Nephron progenitor cell (in vitro differentiated cells): ENCODE measurements around the gene SARS2.

Experiments used
- DNase-seq: peaks from one replicate; pipeline ENCODE4 v3.0.0; 2021
- H3K27ac Mint-ChIP-seq: 2 replicates; pipeline ENCODE4 v1.8.0; 2021; ENCODE audit warnings: mild to moderate bottlenecking, moderate library complexity, mixed read lengths
- H3K27me3 Mint-ChIP-seq: 2 replicates; pipeline ENCODE4 v1.8.0; 2021; ENCODE audit warnings: mild to moderate bottlenecking, low read depth, mixed read lengths; ENCODE audit not compliant: poor library complexity
- H3K36me3 Mint-ChIP-seq: 2 replicates; pipeline ENCODE4 v1.8.0; 2021; ENCODE audit warnings: low read depth, mixed read lengths
- H3K4me1 Mint-ChIP-seq: 2 replicates; pipeline ENCODE4 v1.8.0; 2021; ENCODE audit warnings: mixed read lengths
- H3K4me3 Mint-ChIP-seq: 2 replicates; pipeline ENCODE4 v1.8.0; 2021; ENCODE audit warnings: mild to moderate bottlenecking, moderate library complexity, mixed read lengths
- H3K9me3 Mint-ChIP-seq: 2 replicates; pipeline ENCODE4 v1.8.0; 2021; ENCODE audit warnings: mild to moderate bottlenecking, moderate library complexity, mixed read lengths
- CTCF ChIP-seq: fragments of 200-600 bp; sonication (generic); IDR thresholded peaks from 2 replicates; pipeline ENCODE4 v1.5.0; 2021; ENCODE audit warnings: antibody characterized with exemption

Gene SARS2

GRCh38 chr19:38900743-38901190 is 29.8 kb downstream of the SARS2 start:
- DNase-seq = no peak
- H3K4me3 Mint-ChIP-seq = peak overlapping the region; percentile 88
- peak overlapping the region; percentile 37 for H3K27ac Mint-ChIP-seq
- H3K36me3 Mint-ChIP-seq = peaks cover 27% of the 10 kb centered on the region
- no peak for TF ChIP-seq CTCF
- H3K4me1 Mint-ChIP-seq = peaks cover 46% of the 10 kb centered on the region
- H3K27me3 Mint-ChIP-seq = peaks cover 3% of the 10 kb centered on the region
- peaks cover 21% of the 10 kb centered on the region for H3K9me3 Mint-ChIP-seq

GRCh38 chr19:38900202-38900629 is 30.3 kb downstream of the SARS2 start:
- DNase-seq = no peak
- Mint-ChIP-seq H3K9me3 (peaks cover 21% of the 10 kb centered on the region), H3K27ac (peak overlapping the region; percentile 78), H3K27me3 (peaks cover 3% of the 10 kb centered on the region), H3K4me1 (peaks cover 46% of the 10 kb centered on the region), H3K4me3 (peak overlapping the region; percentile 88), H3K36me3 (peaks cover 22% of the 10 kb centered on the region)
- no peak for TF ChIP-seq CTCF

- Mint-ChIP-seq H3K4me3 (peak within 1 kb of the TSS; percentile 88), H3K27ac (peak within 1 kb of the TSS; percentile 94), H3K36me3 (peaks cover 18% of the 10 kb centered on the region), H3K27me3 (peaks cover 3% of the 10 kb centered on the region), H3K9me3 (peaks cover 21% of the 10 kb centered on the region), H3K4me1 (peaks cover 48% of the 10 kb centered on the region)
- TF ChIP-seq CTCF = no peak
- peak; percentile 96 for DNase-seq
Observed at GRCh38 chr19:38899447-38900201, 30.9 kb downstream of the SARS2 start, which contains the start of the genes NFKBIB and SIRT2. Gene NFKBIB (plus strand): TSS chr19:38899969. CDS start chr19:38900033, 64 bp downstream. Gene SIRT2 (minus strand): TSS chr19:38899618. CDS start chr19:38899521, 97 bp downstream.

DNA sequence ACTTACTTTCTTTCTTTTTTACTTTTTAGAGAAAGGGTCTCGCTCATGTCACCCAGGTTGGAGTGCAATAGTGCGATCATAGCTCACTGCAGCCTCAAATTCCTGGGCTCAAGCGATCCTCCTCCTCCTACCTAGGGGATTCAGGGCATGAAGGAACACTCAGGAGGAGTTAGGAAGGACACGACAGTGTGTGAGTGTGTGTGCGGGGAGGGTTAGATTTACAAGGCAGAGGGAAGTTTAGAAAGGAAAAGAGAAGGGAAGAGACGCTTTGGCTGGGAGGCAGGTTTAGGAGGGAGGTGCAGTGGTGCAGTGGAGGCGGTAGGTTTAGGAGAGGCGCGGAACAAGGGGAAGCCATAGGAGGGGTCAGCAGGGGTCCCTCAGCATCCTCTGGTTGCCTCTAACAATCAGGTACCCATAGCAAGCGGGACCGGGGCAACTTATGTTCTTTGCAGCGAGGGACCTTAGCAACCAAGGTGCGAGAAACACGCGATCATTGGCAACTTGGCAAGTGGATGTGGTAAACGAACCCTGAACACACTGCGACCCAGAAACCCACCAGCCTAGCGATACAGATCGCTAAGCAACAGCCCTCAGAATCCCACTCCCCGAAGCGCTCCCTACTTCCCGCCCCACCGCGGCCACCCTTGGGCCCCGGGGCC is 31.6 kb downstream of the SARS2 start:
- peak; percentile 18 for DNase-seq
- Mint-ChIP-seq H3K27me3 (peaks cover 3% of the 10 kb centered on the region), H3K27ac (no peak overlapping the region), H3K9me3 (peaks cover 17% of the 10 kb centered on the region), H3K36me3 (peaks cover 12% of the 10 kb centered on the region), H3K4me1 (peaks cover 44% of the 10 kb centered on the region), H3K4me3 (peak overlapping the region; percentile 88)
- TF ChIP-seq CTCF = no peak

GRCh38 chr19:38894968-38895367 is 35.6 kb downstream of the SARS2 start:
- no peak for DNase-seq
- Mint-ChIP-seq H3K36me3 (no peaks in the 10 kb centered on the region), H3K27ac (no peak overlapping the region), H3K9me3 (no peaks in the 10 kb centered on the region), H3K4me1 (peaks cover 28% of the 10 kb centered on the region), H3K4me3 (no peak overlapping the region), H3K27me3 (peaks cover 3% of the 10 kb centered on the region)
- no peak for TF ChIP-seq CTCF
